ENCODE measurements around the gene VCAN.

Gene VCAN

DNA sequence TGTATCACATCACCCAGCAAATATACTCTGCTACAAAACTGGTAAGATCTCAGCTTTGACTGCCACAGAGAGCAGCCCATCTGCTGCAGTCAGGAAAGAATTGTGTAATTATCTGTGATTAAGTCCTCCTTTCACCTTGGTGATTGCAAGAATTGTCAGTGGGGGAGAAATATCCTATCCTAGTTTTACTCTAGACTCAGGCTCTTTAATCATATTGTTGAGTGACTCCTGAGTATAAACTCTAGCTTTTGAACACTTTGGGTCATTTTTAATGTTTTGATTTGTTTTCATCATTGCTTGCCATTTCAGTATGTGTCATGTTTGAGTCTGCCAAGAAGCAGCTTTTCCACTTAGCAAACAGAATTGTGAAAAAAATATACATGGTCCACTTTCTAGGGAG lies 32.1 kb downstream of the VCAN start:
- H3K27ac ChIP-seq (ENCODE audit: low read length) = no peak overlapping the region
- H3K9me3 ChIP-seq (ENCODE audit: insufficient read depth, low read depth, low read length) = peaks cover 21% of the 10 kb centered on the region; the same call in 1 of the 2 replicates
- H3K4me1 ChIP-seq (ENCODE audit: insufficient read depth, low read length) = no peaks in the 10 kb centered on the region
- no peak overlapping the region for H3K4me3 ChIP-seq (ENCODE audit: low read length)
- H3K27me3 ChIP-seq (ENCODE audit: insufficient read depth, low read length) = no peaks in the 10 kb centered on the region
- H3K9ac ChIP-seq (ENCODE audit: low read depth, low read length) = no peak overlapping the region
- H3K36me3 ChIP-seq (ENCODE audit: insufficient read depth, low read depth, low read length) = peaks cover 100% of the 10 kb centered on the region

DNA sequence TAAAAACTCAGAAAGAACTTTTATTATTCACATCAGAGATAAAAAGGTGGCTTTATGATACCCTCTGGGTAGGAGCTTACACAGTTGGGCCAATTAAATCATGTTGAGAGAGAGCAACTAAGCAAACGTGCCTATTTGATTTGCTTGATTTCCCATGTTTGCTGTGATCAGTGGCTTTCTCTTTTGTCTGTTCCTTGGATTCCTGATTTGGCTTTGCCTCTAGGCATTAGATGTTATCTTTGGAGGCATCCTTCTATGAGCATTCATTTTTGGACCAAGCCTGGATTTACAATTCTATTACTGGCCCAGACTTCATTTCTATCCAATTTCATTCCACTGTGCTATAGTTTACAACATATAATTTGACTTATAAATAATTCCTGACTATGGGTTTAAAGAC lies 35.9 kb downstream of the VCAN start:
- H3K36me3 ChIP-seq (ENCODE audit: insufficient read depth, low read depth, low read length) = peaks cover 98% of the 10 kb centered on the region
- H3K27me3 ChIP-seq (ENCODE audit: insufficient read depth, low read length) = no peaks in the 10 kb centered on the region
- H3K4me3 ChIP-seq (ENCODE audit: low read length) = no peak overlapping the region
- H3K9me3 ChIP-seq (ENCODE audit: insufficient read depth, low read depth, low read length) = peaks cover 21% of the 10 kb centered on the region; the same call in 1 of the 2 replicates
- H3K27ac ChIP-seq (ENCODE audit: low read length) = no peak overlapping the region
- H3K4me1 ChIP-seq (ENCODE audit: insufficient read depth, low read length) = no peaks in the 10 kb centered on the region
- no peak overlapping the region for H3K9ac ChIP-seq (ENCODE audit: low read depth, low read length)

DNA sequence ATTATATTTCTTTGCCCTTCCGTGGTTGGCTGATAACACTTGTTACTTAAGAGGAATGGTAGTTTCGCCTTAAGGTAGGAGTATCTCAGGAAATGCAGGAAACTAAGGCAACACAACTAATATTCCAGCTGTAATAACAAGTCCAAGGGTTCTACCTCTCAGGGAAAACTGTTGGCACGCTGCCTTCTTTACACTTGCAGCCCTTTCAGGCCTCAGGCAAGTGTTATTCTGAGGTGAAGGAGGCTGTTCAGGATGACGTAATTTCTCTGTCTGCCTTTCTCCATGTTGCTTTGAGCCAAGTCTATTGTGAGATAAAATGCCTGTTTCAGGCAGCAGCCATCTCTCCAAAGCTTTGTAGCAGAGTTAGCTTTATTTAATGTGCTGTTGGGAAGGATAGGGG lies 38.0 kb downstream of the VCAN start:
- Histone ChIP-seq H3K4me1 (ENCODE audit: insufficient read depth, low read length) (no peaks in the 10 kb centered on the region), H3K9ac (ENCODE audit: low read depth, low read length) (no peak overlapping the region), H3K27ac (ENCODE audit: low read length) (no peak overlapping the region), H3K36me3 (ENCODE audit: insufficient read depth, low read depth, low read length) (peaks cover 98% of the 10 kb centered on the region), H3K4me3 (ENCODE audit: low read length) (no peak overlapping the region), H3K27me3 (ENCODE audit: insufficient read depth, low read length) (no peaks in the 10 kb centered on the region), H3K9me3 (ENCODE audit: insufficient read depth, low read depth, low read length) (peaks cover 11% of the 10 kb centered on the region; the same call in 1 of the 2 replicates)

DNA sequence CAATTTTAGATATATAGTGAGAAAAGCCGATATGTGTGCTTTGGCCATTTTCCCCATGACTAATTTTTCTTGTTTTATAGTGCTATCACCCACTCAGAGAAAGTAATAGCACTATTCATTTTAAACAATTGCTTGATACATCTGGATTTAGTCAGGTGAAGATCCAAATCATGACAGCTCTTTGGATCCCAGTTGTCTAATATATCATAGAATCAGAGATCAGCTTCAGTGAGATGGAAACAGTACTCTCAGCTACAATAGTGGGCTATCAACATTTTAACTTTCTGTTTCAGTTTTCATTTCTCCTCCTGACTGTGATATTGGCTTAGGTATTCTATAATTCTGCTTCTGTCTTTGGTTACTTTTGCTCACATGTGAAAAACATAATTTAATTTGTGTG lies 38.7 kb downstream of the VCAN start:
- no peak overlapping the region for H3K9ac ChIP-seq (ENCODE audit: low read depth, low read length)
- no peak overlapping the region for H3K4me3 ChIP-seq (ENCODE audit: low read length)
- peaks cover 98% of the 10 kb centered on the region for H3K36me3 ChIP-seq (ENCODE audit: insufficient read depth, low read depth, low read length)
- no peaks in the 10 kb centered on the region for H3K4me1 ChIP-seq (ENCODE audit: insufficient read depth, low read length)
- peaks cover 4% of the 10 kb centered on the region; the same call in 1 of the 2 replicates for H3K9me3 ChIP-seq (ENCODE audit: insufficient read depth, low read depth, low read length)
- no peaks in the 10 kb centered on the region for H3K27me3 ChIP-seq (ENCODE audit: insufficient read depth, low read length)
- H3K27ac ChIP-seq (ENCODE audit: low read length) = no peak overlapping the region

DNA sequence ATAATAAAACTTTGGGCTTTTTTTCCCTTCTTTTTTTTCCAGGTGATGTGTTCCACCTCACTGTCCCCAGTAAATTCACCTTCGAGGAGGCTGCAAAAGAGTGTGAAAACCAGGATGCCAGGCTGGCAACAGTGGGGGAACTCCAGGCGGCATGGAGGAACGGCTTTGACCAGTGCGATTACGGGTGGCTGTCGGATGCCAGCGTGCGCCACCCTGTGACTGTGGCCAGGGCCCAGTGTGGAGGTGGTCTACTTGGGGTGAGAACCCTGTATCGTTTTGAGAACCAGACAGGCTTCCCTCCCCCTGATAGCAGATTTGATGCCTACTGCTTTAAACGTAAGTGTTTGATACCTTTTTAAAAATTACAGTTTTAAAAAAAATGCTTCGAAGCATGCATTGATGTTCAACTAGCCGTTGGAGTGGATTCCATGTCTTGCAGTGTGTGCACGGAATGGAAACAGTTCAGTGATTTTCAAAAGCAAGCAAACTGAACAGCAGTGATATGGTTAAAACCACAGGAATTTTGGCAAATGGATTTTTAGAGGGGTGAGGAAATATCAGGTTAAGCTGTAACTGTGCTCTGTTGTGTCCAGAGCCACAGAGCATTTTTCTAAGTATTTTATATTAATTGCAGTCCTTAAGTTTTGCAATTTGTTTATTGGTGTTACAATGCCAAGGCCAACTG lies 40.7 kb downstream of the VCAN start:
- no peak overlapping the region for H3K9ac ChIP-seq (ENCODE audit: low read depth, low read length)
- H3K27ac ChIP-seq (ENCODE audit: low read length) = no peak overlapping the region
- no peak overlapping the region for H3K4me3 ChIP-seq (ENCODE audit: low read length)
- no peaks in the 10 kb centered on the region for H3K4me1 ChIP-seq (ENCODE audit: insufficient read depth, low read length)
- no peaks in the 10 kb centered on the region for H3K9me3 ChIP-seq (ENCODE audit: insufficient read depth, low read depth, low read length)
- H3K27me3 ChIP-seq (ENCODE audit: insufficient read depth, low read length) = no peaks in the 10 kb centered on the region
- peaks cover 94% of the 10 kb centered on the region for H3K36me3 ChIP-seq (ENCODE audit: insufficient read depth, low read depth, low read length)

DNA sequence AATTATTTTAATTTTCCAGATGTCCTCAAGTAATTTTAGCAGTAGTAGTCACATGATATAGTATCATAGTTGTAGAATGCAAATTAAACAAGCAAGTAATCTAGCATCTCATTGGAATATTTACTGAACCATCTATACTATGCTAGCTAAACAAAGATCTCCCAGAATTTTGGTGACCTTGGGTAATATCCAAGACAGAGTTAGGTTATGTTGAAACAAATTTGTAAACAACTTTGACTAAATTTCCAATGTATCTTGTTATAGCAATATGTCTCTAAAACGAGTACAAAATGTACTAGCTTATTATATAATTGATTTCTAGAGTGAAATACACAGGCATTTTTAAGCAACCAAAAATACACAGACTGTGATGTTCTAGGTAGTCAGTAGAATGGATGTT lies 41.5 kb downstream of the VCAN start:
- no peak overlapping the region for H3K9ac ChIP-seq (ENCODE audit: low read depth, low read length)
- no peaks in the 10 kb centered on the region for H3K9me3 ChIP-seq (ENCODE audit: insufficient read depth, low read depth, low read length)
- peaks cover 93% of the 10 kb centered on the region for H3K36me3 ChIP-seq (ENCODE audit: insufficient read depth, low read depth, low read length)
- no peaks in the 10 kb centered on the region for H3K4me1 ChIP-seq (ENCODE audit: insufficient read depth, low read length)
- no peak overlapping the region for H3K4me3 ChIP-seq (ENCODE audit: low read length)
- no peak overlapping the region for H3K27ac ChIP-seq (ENCODE audit: low read length)
- H3K27me3 ChIP-seq (ENCODE audit: insufficient read depth, low read length) = no peaks in the 10 kb centered on the region

DNA sequence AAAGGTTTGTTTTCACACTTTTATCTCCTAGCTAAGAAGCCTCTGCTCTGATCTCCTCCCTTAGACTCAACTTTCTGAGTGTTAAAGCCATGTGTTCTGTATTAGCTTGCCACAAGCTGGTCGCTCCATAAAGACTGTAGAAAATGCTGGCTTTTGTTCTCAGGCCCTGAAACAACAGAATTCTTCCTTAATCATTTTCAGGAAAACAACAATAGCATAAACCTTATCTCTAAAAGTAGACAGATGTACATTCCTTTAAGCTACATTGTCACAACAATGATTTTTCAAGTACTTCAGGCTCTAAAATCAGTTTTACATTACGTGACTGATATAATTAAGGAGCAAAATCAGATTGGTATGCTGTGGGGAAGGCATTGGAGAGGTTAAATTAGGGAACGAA lies 41.9 kb downstream of the VCAN start:
- no peaks in the 10 kb centered on the region for H3K27me3 ChIP-seq (ENCODE audit: insufficient read depth, low read length)
- no peak overlapping the region for H3K4me3 ChIP-seq (ENCODE audit: low read length)
- no peak overlapping the region for H3K27ac ChIP-seq (ENCODE audit: low read length)
- H3K9ac ChIP-seq (ENCODE audit: low read depth, low read length) = no peak overlapping the region
- H3K4me1 ChIP-seq (ENCODE audit: insufficient read depth, low read length) = no peaks in the 10 kb centered on the region
- H3K9me3 ChIP-seq (ENCODE audit: insufficient read depth, low read depth, low read length) = no peaks in the 10 kb centered on the region
- peaks cover 93% of the 10 kb centered on the region for H3K36me3 ChIP-seq (ENCODE audit: insufficient read depth, low read depth, low read length)

DNA sequence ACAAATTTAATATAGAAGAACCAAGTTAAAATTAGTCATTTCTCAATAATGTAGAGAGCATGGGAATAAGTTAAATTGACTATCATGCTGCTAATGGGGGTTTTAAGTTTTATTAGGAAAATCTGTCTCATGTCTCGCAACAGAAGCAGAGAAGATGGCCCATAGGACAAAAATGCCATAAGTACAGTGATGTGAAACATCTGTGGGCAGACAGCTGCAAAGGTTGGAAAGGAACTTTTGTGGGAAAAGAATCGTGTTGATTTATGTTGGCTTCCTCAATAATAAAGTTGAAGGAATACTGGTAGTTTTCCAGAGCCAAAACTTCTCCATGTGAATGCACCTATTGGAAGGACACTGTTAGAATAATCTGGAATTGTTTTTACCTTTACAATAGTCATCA lies 44.8 kb downstream of the VCAN start:
- no peak overlapping the region for H3K9ac ChIP-seq (ENCODE audit: low read depth, low read length)
- no peaks in the 10 kb centered on the region for H3K4me1 ChIP-seq (ENCODE audit: insufficient read depth, low read length)
- no peaks in the 10 kb centered on the region for H3K9me3 ChIP-seq (ENCODE audit: insufficient read depth, low read depth, low read length)
- no peak overlapping the region for H3K27ac ChIP-seq (ENCODE audit: low read length)
- no peaks in the 10 kb centered on the region for H3K27me3 ChIP-seq (ENCODE audit: insufficient read depth, low read length)
- H3K36me3 ChIP-seq (ENCODE audit: insufficient read depth, low read depth, low read length) = peaks cover 96% of the 10 kb centered on the region
- no peak overlapping the region for H3K4me3 ChIP-seq (ENCODE audit: low read length)

DNA sequence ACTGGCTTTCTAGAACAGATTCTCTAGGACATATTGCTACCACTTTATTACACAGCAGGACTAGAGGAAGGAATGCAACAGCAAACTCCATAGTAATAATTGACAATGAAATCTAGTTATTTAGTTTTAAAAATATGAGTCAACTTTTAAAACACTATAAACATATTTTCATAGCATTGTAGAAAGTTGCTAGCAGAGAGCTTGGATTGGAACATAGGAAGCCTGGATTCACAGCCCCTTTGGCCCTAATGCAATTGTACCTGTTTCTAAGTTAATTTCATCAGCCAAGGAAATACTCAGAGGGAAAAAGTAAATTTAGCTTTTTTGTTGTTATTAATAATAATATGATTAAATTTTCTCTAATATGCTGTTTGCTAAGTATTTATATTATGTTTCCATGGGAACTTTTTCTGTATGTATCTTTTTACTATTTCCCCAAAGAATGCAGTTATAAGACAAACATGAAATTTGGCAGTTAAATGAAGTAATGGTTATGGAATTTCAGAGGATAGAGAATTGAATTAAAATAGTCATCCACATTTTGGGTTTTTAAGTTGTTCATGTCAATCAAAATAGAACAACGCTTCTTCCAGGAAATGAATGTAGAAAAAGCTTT lies 45.6 kb downstream of the VCAN start:
- H3K4me3 ChIP-seq (ENCODE audit: low read length) = no peak overlapping the region
- H3K27me3 ChIP-seq (ENCODE audit: insufficient read depth, low read length) = no peaks in the 10 kb centered on the region
- no peaks in the 10 kb centered on the region for H3K9me3 ChIP-seq (ENCODE audit: insufficient read depth, low read depth, low read length)
- H3K27ac ChIP-seq (ENCODE audit: low read length) = no peak overlapping the region
- H3K36me3 ChIP-seq (ENCODE audit: insufficient read depth, low read depth, low read length) = peaks cover 96% of the 10 kb centered on the region
- H3K4me1 ChIP-seq (ENCODE audit: insufficient read depth, low read length) = no peaks in the 10 kb centered on the region
- H3K9ac ChIP-seq (ENCODE audit: low read depth, low read length) = no peak overlapping the region

DNA sequence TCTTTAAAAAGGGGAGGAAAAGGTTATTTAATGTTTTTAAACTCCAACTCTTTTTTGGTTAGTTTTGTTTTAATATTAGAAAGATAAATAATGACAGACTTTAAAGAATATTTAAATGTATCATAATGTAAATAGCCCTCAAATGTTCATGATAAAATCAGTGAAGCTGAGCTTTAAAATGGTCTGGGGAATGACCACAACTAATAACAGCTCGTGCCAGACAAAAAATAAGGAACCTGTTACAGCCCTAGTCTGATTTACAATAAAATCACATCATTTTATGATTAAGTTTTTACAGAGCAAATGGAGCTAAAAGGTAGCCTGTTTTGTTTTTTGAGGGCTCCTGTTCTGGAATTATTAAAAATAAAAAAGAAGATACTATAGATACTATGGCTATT lies 46.1 kb downstream of the VCAN start:
- no peaks in the 10 kb centered on the region for H3K27me3 ChIP-seq (ENCODE audit: insufficient read depth, low read length)
- peaks cover 96% of the 10 kb centered on the region for H3K36me3 ChIP-seq (ENCODE audit: insufficient read depth, low read depth, low read length)
- no peak overlapping the region for H3K4me3 ChIP-seq (ENCODE audit: low read length)
- no peak overlapping the region for H3K9ac ChIP-seq (ENCODE audit: low read depth, low read length)
- no peak overlapping the region for H3K27ac ChIP-seq (ENCODE audit: low read length)
- H3K9me3 ChIP-seq (ENCODE audit: insufficient read depth, low read depth, low read length) = no peaks in the 10 kb centered on the region
- no peaks in the 10 kb centered on the region for H3K4me1 ChIP-seq (ENCODE audit: insufficient read depth, low read length)

DNA sequence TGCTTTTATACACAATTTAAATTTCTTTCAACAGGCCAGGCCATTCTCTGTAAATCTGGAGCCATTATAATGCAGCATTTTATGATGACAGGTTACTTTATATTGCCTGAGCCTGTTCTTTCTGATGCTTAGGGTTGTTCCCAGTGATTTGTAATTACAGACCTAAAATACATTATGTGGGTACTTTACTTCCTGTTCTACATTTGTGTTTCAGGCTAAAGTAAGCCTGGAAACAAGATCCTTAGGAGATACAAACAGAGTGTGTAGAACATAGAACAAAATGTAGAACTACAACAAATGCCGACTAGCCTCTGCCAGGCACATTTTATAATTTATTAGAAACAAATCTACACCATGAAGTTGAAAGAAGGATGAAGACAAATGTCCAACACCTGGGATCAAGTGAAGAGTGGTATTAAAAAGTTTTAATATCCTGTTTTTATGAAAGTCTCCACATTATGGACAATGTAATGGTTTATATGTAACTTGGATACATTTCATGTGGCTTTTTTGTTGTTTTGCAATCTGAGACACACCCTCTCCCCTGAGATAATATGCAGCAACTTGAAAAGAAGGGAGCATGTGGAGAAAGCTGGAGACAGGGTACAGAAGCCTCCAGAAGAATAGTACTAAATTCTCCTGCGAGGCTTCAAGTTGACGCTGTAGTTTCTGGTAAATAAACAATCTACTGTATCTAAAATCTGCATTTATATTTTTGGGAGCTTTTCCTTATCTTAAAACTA lies 46.9 kb downstream of the VCAN start:
- Histone ChIP-seq H3K27me3 (ENCODE audit: insufficient read depth, low read length) (no peaks in the 10 kb centered on the region), H3K4me3 (ENCODE audit: low read length) (no peak overlapping the region), H3K36me3 (ENCODE audit: insufficient read depth, low read depth, low read length) (peaks cover 96% of the 10 kb centered on the region), H3K9ac (ENCODE audit: low read depth, low read length) (no peak overlapping the region), H3K27ac (ENCODE audit: low read length) (no peak overlapping the region), H3K9me3 (ENCODE audit: insufficient read depth, low read depth, low read length) (no peaks in the 10 kb centered on the region), H3K4me1 (ENCODE audit: insufficient read depth, low read length) (no peaks in the 10 kb centered on the region)

DNA sequence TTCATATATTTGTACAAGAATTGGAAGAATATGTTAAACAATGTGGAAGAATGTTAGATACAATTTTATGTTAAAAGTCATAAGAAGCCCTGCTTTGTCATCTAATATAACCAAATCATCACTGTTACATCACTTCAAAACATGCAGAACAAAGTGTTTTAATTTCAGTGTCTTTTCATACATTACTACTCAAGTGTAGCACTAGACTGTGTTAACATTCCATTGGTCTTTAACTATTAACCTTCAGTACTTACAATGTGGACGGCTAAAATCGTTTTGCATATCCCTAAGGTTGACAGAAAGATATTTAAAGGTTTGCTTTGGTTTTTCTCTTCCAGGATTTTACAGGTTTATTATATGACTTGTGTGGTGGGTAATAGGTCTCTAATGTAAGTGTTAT lies 50.9 kb downstream of the VCAN start:
- no peak overlapping the region for H3K4me3 ChIP-seq (ENCODE audit: low read length)
- H3K27me3 ChIP-seq (ENCODE audit: insufficient read depth, low read length) = no peaks in the 10 kb centered on the region
- H3K9me3 ChIP-seq (ENCODE audit: insufficient read depth, low read depth, low read length) = no peaks in the 10 kb centered on the region
- peaks cover 95% of the 10 kb centered on the region for H3K36me3 ChIP-seq (ENCODE audit: insufficient read depth, low read depth, low read length)
- H3K9ac ChIP-seq (ENCODE audit: low read depth, low read length) = no peak overlapping the region
- H3K27ac ChIP-seq (ENCODE audit: low read length) = no peak overlapping the region
- H3K4me1 ChIP-seq (ENCODE audit: insufficient read depth, low read length) = no peaks in the 10 kb centered on the region
